LoVo (cell line): ENCODE measurements around the gene ST3GAL5.

Experiments
- DNase-seq: peaks from one replicate; pipeline ENCODE4 v3.0.0-alpha.2; 2016; ENCODE audit warnings: low spot score

Gene ST3GAL5

GRCh38 chr2:85866165-85866659, 22.6 kb downstream of the ST3GAL5 start:
- DNase-seq: no peak

- DNase-seq: no peak
Measured at GRCh38 chr2:85865539-85866164, 23.1 kb downstream of the ST3GAL5 start.

- no peak for DNase-seq
Measured at GRCh38 chr2:85864654-85865053, 24.1 kb downstream of the ST3GAL5 start.

- no peak for DNase-seq
Measured at GRCh38 chr2:85862426-85862825, 26.4 kb downstream of the ST3GAL5 start.

GRCh38 chr2:85861650-85862049, 27.1 kb downstream of the ST3GAL5 start:
- no peak for DNase-seq

- DNase-seq: no peak
Measured at GRCh38 chr2:85861180-85861579, 27.6 kb downstream of the ST3GAL5 start.

GRCh38 chr2:85858841-85859240, 29.9 kb downstream of the ST3GAL5 start:
- DNase-seq: no peak

GRCh38 chr2:85854897-85855296, 33.9 kb downstream of the ST3GAL5 start:
- no peak for DNase-seq

- no peak for DNase-seq
Measured at GRCh38 chr2:85854166-85854509, 34.7 kb downstream of the ST3GAL5 start.

- no peak for DNase-seq
Measured at GRCh38 chr2:85853499-85854165, 35.2 kb downstream of the ST3GAL5 start.

- no peak for DNase-seq
Measured at GRCh38 chr2:85852937-85853498, 35.8 kb downstream of the ST3GAL5 start.

GRCh38 chr2:85852152-85852840, 36.5 kb downstream of the ST3GAL5 start:
- DNase-seq: no peak

- no peak for DNase-seq
Measured at GRCh38 chr2:85851253-85852151, 37.3 kb downstream of the ST3GAL5 start.

GRCh38 chr2:85850451-85850850, 38.3 kb downstream of the ST3GAL5 start:
- DNase-seq: no peak

- DNase-seq: no peak
Measured at GRCh38 chr2:85847051-85847588, 41.7 kb downstream of the ST3GAL5 start.

GRCh38 chr2:85846411-85846810, 42.4 kb downstream of the ST3GAL5 start:
- DNase-seq: no peak

GRCh38 chr2:85844486-85844885, 44.3 kb downstream of the ST3GAL5 start:
- no peak for DNase-seq

- DNase-seq: no peak
Measured at GRCh38 chr2:85843543-85843942, 45.2 kb downstream of the ST3GAL5 start.

- no peak for DNase-seq
Measured at GRCh38 chr2:85840091-85840490, 48.7 kb downstream of the ST3GAL5 start.

- no peak for DNase-seq
Measured at GRCh38 chr2:85839461-85839860, 49.3 kb downstream of the ST3GAL5 start.

GRCh38 chr2:85838641-85839040, 50.1 kb downstream of the ST3GAL5 start:
- DNase-seq: no peak

- no peak for DNase-seq
Measured at GRCh38 chr2:85838181-85838580, 50.6 kb downstream of the ST3GAL5 start.
